Jurkat, Clone E6-1 (cell line): Measurements from ENCODE around the gene PCDHGA1.
A peak's percentile ranks its signal among the peaks of the same experiment; 100 is the strongest.

Experiments used
- DNase-seq: peaks from one replicate; pipeline ENCODE4 v3.0.0-alpha.2; 2011; ENCODE audit warnings: low read depth, low spot score
- H3K4me3 ChIP-seq: 2 replicates; pipeline ENCODE4 v1.5.1; 2011; ENCODE audit warnings: mild to moderate bottlenecking, low read length, control low read depth, moderate library complexity

Gene PCDHGA1

DNA sequence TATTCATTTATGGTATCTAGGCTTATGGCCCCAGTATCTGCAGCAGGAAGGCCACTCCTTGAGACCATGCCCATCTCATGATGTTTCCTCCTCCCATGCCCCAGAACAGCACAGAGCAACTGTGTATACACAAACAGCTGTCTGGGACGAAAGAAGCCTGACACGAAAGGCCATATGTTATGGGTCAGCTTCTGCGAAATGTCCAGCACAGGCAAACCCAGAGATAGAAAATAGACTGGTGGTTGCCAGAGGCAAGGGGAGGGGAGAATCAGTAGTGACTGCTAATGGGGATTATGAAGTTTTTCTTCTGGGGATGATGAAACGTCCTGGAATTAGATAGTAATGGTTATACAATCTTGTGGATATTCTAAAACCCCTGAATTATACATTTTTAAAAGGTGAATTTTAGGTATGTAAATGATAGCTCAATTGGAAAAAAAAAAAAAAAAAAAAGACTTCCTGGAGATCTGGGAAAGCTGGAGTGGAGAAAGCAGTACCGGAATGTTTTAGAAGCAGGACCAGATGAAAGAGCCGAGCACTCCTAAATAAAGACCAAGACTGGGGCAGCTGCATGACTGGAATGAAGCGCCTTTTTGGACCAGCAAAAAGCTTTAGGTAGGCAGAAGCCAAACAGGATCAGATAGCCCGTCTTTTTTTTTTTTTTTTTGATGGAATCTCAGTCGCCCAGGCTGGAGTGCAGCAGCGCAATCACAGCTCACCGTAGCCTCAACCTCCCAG is 187.7 kb downstream of the PCDHGA1 start:
- no peak for DNase-seq

DNA sequence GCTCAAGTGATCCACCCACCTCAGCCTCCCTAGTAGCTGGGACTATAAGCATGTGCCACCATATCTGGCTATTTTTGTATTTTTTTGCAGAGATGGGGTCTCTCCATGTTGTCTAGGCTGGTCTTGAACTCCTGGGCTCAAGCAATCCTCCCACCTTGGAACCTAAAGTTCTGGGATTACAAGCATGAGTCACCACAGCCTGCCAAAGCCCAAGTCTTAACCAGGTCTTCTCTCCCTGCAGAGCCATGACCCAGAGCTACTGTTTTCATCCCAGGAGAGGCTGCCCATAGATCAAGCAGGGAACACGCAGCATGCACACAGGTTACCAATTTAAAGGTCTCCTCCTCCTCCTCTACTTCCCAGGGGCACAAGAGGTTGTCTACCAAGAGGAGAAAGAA is 188.3 kb downstream of the PCDHGA1 start:
- DNase-seq, result no peak
- H3K4me3 ChIP-seq, result no peak overlapping the region

More for the DNA sequence above, 187.7 kb downstream of the PCDHGA1 start:
- H3K4me3 ChIP-seq, result no peak overlapping the region

- DNase-seq, result no peak
- H3K4me3 ChIP-seq, result no peak overlapping the region
These were observed 189.6 kb downstream of the PCDHGA1 start for GRCh38 chr5:141519605-141520565.

DNA sequence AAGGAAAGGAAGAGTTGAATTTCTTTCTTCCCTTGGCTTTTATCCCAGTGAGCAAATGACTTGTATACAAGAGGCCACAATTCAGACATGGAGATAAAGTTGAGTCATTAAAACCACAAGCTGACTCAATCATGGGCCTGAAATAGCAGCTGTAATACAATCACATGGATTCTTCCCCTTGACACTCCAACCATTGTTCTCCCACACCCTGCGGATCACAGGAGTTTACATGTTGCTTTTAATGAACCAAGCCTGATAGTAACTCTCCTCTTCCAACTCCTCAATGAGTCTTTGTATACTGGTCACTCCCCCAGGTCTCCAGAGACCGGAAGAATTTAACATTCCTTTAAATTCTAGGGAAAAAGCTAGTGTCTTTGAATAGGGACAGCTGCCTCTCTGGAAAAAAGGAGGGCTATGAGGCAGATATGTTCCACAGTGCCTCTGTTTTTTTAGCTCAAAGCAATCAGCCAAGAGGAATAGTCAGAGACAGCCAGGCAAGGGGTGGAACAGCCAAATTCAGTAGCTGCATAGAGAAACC is 191.0 kb downstream of the PCDHGA1 start:
- no peak overlapping the region for H3K4me3 ChIP-seq
- DNase-seq, result no peak

GRCh38 chr5:141522301-141522700 is 192.0 kb downstream of the PCDHGA1 start:
- H3K4me3 ChIP-seq, result no peak overlapping the region
- DNase-seq, result no peak

DNA sequence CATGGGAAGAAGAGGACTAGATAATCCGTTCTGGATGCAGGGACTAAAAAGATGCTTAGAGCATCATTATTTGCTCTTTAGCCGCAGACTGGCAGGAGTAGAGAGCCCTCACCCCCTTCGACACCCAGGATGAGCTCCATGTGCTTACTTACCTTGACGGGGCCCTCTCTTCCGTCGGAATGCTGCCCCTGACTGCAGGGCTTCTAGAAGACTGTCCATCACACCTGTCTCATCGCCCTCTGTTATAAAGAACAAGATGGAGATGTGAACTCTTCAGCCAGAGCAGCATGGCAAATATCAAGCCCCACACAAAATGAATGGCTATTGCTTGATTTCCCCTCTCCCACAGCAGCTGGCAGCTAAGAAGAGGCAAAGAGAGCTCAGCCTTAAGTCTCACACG is 193.7 kb downstream of the PCDHGA1 start:
- H3K4me3 ChIP-seq, result no peak overlapping the region
- DNase-seq, result no peak

- DNase-seq, result peak; percentile 12
- H3K4me3 ChIP-seq, result no peak overlapping the region
These were observed 194.6 kb downstream of the PCDHGA1 start for GRCh38 chr5:141524604-141525597.

- DNase-seq, result no peak
- H3K4me3 ChIP-seq, result no peak overlapping the region
These were observed 195.3 kb downstream of the PCDHGA1 start for GRCh38 chr5:141525653-141526052.

DNA sequence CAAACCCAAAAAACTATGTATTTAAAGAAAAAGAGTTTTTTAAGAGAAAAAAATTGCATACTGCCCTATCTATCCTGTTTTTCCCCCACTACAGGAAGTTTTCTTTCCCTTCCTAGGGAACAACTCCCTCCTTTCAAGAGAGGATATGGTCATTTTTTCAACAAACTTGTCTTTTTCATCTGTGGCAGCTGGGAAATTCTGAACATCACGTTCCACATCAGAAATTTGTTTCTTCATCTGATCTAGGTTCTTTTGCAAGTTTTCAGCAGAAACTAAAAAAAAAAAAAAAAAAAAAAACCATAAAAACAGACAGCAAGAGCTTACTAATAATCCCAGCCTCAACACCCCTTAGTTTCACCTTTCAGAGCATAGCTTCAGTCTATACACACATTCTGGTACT is 197.1 kb downstream of the PCDHGA1 start:
- no peak for DNase-seq
- H3K4me3 ChIP-seq, result no peak overlapping the region

- H3K4me3 ChIP-seq, result no peak overlapping the region
- no peak for DNase-seq
These were observed 198.1 kb downstream of the PCDHGA1 start for GRCh38 chr5:141528291-141528984.

DNA sequence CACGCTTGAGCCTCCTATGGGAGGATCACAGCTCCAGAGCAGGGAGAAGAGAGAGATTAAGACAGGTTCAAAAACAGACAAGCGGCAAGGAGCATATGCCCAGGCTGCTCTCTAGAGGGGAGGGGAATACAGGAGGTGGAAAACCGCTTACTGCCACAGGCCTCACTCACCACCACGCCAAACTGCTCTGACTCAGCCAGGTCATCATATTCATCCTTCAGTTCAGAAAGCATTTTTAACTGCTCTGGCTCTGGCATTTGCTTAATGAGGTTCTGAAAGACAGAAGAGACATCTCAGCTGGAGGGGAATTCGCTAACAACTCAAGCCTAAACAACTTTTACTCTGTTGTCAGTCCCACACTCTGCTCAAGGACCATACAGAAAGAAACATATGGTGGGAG is 198.7 kb downstream of the PCDHGA1 start:
- no peak for DNase-seq
- H3K4me3 ChIP-seq, result no peak overlapping the region

DNA sequence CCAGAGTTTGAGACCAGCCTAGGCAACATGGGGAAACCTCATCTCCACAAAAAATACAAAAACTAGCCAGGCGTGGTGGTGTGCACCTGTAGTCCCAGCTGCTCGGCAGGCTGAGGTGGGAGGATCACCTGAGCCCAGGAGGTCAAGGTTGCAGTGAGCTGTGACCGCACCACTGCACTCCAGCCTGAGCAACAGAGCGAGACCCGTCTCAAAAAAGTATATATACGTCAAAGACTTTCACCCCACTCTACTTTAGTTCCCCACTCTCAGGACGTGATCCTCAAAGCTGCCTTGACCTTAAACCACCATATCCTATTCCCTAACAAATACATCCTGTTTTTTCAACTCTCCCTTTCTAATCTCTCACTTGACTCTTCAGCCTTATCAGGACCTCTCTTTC is 199.6 kb downstream of the PCDHGA1 start:
- DNase-seq, result no peak
- no peak overlapping the region for H3K4me3 ChIP-seq

DNA sequence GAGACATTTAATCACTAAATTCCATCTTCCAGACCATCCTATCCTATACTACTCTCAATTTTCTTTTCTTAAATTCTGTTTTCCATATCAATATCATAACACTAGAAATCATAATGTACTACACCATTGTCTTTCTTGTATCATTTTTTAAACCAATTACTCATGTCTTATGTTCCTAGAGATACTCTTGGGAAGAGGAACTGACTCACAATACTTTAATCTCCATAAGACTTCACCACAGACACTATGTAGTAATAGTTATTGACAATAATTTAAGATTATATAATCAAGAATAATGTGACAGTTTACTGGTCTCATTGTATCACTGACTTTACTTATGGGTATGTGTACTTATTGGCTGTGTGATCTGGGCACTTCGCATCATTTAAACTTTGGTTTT is 202.4 kb downstream of the PCDHGA1 start:
- DNase-seq, result no peak
- no peak overlapping the region for H3K4me3 ChIP-seq

DNA sequence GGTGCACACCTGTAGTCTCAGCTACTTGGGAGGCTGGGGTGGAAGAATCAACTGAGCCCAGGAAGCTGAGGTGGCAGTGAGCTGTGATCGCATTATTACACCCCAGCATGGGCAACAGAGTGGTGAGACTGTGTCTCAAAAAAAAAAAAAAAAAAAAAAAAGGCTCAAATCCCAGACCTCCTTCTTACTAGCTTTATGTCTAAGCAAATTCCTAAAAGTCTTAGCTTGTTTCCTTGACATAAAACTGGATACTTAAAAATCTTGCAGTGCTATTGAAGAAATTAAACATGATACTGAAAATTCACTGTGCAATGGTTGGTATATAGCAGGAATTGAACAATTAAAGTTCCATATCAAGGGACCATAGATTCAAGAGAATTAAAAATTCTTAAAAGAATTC is 203.6 kb downstream of the PCDHGA1 start:
- no peak for DNase-seq
- H3K4me3 ChIP-seq, result no peak overlapping the region

GRCh38 chr5:141534492-141535213 is 204.3 kb downstream of the PCDHGA1 start:
- no peak for DNase-seq
- no peak overlapping the region for H3K4me3 ChIP-seq

- DNase-seq, result no peak
- H3K4me3 ChIP-seq, result no peak overlapping the region
These were observed 212.7 kb downstream of the PCDHGA1 start for GRCh38 chr5:141543053-141543452.

DNA sequence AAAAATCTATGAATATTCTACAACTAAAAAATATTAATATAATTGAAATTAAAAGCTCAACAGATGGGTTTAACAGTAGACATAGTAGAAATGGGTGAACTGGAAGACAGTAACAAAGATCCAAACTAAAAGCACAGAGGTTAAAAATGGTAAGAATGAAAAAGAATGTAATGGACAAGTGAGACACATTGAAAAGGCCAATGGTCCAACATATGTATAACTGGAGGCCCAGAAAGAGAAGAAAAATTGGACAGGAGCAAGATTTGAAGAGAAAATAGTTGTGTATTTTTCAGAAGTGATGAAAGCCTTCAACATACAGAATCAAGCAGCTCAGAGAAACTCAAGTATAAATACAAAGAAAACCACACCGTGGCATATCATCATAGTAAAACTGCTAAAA is 217.2 kb downstream of the PCDHGA1 start:
- DNase-seq, result no peak

GRCh38 chr5:141547921-141548320 is 217.6 kb downstream of the PCDHGA1 start:
- H3K4me3 ChIP-seq, result no peak overlapping the region

More for the DNA sequence above, 217.2 kb downstream of the PCDHGA1 start:
- no peak overlapping the region for H3K4me3 ChIP-seq

More at GRCh38 chr5:141547921-141548320, 217.6 kb downstream of the PCDHGA1 start:
- DNase-seq, result no peak
